Neural progenitor cell (in vitro differentiated cells): ENCODE results near the gene MYO10.

Experiments
- CTCF ChIP-seq: fragments of 200-600 bp; sonication (generic); IDR thresholded peaks from 2 replicates; pipeline ENCODE4 v1.5.1; 2017; ENCODE audit warnings: antibody characterized with exemption, mild to moderate bottlenecking
- EZH2 ChIP-seq: fragments of 200-600 bp; sonication (generic); IDR thresholded peaks from 2 replicates; pipeline ENCODE4 v1.6.1; 2017; ENCODE audit warnings: antibody characterized with exemption, mild to moderate bottlenecking, moderate library complexity

GRCh38 chr5:16866795-16867576, 69.1 kb downstream of the MYO10 start:
- TF ChIP-seq CTCF (no peak), EZH2 (no peak)
